GM18505 (cell line): ENCODE measurements around the gene MED27.

Experiments used
- ATAC-seq: cut with Tn5 transposase; IDR thresholded peaks from one replicate; pipeline ENCODE4 v1.9.1; 2021; ENCODE audit not compliant: unreplicated experiment
- POLR2A ChIP-seq: IDR thresholded peaks from 4 replicates; pipeline ENCODE4 v1.6.1; 2011; ENCODE audit warnings: borderline replicate concordance; ENCODE audit not compliant: insufficient read depth, insufficient read length; ENCODE audit errors: extremely low read depth

MED27 gene

DNA sequence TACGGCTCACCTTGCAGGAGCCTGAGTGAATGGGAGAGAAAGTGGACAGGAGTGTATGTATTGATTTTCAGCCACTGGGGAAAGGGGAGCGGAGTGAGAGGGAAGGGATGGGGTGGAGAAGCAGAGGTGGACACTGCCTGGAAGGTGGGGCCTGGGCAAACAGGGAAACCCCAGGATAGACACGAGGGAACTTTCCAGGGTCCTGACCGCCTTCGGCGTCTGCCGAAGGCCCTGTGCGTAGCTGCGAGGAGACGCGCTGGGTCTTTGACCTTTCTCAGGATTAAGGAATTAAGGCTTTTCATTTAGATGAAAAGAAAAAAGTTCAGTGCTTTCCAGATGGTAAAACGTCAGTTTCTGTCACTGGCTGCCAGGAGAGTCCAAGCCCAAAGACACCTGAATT lies 205.2 kb downstream of the MED27 start:
- no peak for TF ChIP-seq POLR2A
- ATAC-seq = no peak

DNA sequence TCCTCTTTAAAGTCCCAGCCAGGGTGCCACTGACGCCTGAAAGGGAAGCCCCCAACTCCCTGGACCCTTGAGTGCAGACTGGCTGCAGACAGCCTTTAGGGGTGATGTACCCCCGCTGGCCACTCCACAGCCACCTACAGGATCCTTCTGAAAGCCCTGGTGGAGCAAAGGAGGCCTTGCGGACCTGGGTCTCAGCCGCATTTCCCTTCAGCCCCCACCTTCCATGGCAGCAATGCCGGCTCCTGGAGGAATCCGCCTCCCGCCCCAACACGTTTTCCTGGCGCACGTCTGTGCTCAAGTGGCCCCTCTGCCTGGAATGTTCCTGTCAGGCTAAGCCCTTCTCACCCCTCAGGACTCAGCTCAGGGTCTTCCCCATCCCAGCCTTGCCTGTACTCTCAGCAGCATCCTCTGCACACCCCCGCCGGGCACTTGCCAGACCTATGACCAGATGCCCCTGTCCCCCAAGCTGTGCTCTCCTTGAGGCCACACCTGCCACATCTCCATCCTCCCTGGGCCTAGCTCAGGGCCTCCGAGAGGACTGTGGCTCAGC lies 205.7 kb downstream of the MED27 start:
- TF ChIP-seq POLR2A = no peak
- no peak for ATAC-seq

DNA sequence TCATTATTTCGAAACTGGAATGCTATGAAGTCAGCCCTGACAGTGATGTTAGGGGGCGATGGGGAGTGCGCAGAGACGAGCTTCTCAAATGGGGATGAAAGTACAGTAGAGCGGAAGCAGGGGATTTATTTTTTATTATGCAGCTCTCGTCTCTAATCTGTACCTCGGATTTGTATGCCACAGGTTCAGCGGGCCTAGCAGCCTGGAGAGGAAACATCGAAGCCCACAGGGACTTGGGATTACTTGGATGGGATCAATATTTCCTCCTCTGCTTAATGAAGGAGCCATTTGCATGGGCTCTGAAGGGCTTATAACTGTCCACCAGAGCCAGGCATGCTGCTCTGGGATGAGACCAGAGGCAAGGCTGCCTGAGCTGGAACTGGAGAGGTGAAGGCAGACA lies 206.3 kb downstream of the MED27 start:
- no peak for ATAC-seq
- no peak for TF ChIP-seq POLR2A

DNA sequence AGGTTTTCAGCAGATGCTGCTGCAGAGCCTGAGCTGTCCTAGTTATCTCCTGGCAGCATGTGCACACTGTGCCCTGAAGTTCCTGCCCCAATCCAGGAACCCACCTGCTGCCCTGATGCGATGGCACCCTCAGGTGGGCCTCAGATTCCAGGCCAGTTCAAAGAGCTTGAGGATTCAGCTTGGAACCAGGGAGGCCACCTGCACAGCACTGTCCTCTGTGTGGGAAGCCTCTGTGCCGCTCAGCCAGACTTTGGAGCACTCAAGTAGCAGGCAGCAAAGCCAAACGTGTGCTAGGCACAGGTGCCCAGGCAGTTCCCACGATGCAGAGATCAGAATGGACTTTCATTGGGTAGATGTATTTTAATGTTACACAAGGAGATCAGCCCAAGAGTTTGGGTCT lies 207.0 kb downstream of the MED27 start:
- TF ChIP-seq POLR2A = no peak

DNA sequence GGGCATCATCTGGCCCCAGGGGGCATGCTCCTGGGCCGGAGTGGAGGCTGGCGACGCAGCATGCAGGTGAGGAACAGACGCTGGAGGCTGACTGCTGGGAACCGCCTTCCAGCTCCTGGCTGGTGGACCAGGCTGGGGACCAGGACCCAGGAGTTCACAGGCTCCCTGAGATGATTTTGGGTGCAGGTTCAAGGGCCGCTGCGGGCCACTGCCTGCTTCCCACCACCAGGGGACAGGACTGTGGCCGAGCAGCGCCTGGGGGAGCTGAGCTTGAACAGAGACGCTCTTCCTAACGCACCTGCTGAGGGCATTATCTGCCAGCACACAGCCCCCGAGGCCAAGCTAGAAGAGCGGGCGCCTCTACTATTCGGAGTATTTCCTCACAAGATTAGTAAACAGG lies 207.7 kb downstream of the MED27 start:
- ATAC-seq = no peak

More for the DNA sequence above, 207.0 kb downstream of the MED27 start:
- no peak for ATAC-seq

DNA sequence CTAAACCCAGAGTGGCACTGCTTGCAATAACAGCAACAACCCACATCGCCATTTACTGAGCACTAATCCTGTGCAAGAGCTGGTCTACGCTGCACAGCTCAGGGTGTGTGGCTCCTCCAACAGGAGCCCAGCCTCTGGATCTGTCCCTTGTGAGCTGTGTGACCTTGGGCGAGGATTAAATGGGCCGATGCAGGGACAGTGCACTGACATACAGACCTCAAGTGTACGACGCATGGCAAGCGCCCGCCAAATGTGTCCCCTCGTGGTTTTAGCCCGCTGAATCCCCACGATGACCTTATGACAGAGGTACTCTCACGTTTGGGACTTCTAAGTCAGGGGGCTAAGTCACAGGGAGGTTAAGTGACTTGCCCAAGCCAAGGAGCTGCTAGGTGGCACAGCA lies 209.5 kb downstream of the MED27 start:
- no peak for TF ChIP-seq POLR2A
- ATAC-seq = no peak

More for the DNA sequence above, 207.7 kb downstream of the MED27 start:
- no peak for TF ChIP-seq POLR2A

DNA sequence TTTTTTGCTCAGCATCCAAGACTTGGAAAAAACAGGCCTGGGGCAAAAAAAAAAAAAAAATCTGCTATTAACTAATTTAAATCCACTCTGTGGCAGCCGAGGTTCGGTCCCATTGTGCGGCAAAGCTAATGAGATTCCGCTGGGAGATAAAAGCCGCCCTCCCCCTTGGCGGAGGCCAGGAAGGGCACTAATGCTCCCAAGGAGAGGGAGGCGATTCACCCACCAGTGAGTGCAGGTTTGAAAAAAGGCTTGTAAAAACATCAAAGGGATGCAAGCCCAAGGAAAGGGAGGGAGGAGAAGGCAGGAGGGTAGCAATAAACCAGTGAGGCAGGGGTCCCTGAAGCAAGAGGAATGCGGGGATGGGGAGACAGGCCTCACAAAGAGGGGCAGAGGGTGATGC lies 210.3 kb downstream of the MED27 start:
- no peak for ATAC-seq
- TF ChIP-seq POLR2A = no peak

DNA sequence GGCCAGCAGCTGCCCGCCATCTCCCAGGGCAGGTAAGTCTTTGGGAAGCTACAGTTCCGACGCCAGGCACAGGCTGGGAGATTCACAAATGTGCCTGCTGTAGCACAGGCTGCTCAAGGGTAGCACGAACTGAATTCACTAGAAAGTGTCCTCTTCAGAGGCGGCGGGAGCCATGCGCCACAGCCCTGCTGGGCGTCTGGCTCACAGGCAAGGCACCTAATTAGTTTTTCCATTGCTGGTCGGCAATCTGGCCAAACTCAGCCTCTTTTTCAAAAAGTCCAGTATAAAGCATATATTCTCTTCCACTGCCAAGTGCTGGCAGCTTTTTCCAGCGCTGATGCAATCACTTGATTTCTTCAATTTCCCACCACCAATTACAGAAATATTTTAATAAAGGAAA lies 210.9 kb downstream of the MED27 start:
- ATAC-seq = no peak
- no peak for TF ChIP-seq POLR2A

DNA sequence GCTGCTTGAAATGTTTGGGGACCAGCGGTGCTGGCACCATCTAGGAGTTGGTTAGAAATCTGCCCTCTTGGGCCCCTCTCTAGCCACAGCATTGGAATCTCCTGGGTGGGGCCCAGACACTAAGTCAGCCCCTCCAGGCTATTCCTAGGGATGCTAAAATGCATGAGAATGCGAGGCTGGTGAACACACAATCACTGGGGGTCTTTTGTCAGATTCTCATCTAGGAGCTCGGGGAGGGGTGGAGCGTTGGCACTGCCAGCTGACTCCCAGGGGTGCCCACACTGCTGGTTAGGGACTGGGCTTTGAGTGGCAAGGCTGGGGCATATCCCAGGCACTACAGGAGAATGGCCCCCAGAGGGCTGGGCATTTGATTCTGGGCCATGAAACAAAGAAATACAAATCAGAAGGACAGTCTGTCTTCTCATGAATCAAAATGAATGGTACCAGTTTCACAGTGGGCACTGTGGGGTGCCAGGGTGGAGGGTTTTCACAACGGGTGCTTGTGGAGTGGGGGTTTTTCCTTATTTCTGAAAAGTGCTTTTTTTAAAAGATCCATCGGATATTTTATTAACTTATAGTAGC lies 212.0 kb downstream of the MED27 start:
- no peak for ATAC-seq
- TF ChIP-seq POLR2A = no peak

DNA sequence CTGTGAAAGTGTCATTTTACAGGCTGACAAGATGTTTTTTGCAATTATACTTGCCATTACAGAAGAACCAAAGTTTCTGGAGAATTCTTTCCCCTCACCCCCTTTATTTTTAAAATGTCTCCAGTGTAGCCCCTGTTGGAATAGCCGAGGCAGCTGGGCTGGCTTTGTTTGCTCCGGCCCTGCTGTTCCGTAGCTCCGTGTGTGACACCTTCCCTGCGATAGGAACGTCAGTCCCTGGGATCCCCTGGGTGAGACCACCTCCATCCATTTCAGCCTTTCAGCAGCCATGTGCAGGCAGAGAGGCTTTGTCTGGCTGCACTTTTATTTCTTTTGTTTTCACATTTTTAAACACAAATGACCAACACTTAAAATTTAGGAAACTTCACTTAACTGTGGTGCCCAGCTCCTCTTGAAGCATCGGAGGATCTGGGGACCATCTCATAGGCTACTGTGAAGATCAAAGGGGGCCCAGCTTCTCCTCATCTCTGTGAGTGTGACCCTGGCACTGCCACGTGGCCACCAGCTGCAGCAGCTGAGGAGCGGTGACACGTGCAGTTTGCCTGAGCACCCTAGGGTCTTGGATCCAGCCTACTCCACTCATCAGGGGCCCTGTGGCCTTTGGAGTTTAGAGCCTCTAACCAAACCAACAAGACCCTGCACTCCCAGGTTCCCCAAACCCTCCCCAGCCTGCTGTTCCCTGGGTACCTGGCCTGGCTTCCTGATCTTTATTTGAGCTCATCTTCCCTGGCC lies 214.0 kb downstream of the MED27 start:
- no peak for ATAC-seq
- no peak for TF ChIP-seq POLR2A

DNA sequence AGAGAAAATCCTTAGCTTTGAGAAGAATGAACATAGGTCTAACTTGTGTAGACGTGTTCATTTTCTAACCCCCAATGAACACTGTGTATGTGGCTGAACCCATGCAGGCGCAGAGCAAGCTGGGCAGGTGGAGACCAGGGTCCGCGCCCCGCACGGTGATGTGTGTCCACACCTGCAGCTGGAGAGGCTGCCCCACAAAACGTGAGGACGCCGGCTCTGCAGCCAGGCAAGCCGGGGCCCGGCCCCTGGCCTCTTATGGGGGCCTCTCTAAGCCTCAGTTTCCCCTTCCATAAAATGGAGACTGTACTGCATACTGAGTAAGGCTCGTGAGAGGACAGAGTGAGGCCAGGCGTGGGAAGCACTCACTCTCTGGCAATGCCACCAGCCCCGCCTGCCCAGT lies 215.1 kb downstream of the MED27 start:
- ATAC-seq = no peak
- TF ChIP-seq POLR2A = no peak

DNA sequence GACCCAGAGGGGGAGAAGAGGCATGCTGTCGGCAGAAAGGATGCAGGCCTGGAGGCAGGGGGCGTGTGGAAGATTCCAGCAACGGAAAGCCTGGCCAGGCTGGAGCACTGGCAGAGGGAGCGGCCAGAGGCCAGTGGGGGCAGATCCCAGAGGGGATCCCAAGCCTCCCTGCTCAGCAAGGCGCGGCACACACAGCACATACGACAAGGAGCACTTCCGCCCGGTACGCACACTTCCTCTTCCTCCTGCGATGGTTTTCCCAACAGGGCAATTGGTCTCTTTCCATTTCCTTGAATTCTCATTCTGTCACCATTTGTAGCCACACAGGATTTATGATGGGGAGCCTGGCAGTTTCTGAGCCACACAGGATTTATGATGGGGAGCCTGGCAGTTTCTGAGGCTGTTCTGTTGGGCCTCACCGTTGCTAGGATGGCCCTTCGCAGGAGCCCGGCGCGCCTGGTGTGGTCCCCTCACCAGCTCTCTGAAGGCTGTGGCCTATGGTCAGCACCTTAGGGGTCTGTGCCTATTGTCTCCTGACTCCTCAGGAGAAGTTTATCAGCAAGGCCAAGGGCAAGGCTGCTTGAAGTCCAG lies 216.3 kb downstream of the MED27 start:
- no peak for TF ChIP-seq POLR2A
- no peak for ATAC-seq

DNA sequence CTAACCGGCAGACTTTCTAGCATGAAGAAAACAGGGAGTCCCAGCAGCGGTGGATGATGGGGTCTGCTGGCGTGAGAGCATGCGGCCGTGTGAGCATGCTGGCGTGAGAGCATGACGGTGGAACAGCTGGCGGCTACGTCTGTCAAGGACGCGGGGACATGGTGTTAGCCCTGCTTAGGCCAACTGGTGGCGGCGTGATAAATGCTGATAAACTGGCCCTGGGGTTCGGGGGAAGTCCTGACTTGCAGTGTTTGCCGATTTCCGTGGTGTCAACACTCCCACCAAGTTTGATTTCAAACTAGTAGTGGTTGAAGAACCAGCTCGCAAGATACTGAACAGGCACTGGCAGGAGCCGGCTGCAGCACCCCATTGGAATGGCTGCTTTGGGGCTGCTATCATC lies 217.4 kb downstream of the MED27 start:
- ATAC-seq = no peak
- no peak for TF ChIP-seq POLR2A

DNA sequence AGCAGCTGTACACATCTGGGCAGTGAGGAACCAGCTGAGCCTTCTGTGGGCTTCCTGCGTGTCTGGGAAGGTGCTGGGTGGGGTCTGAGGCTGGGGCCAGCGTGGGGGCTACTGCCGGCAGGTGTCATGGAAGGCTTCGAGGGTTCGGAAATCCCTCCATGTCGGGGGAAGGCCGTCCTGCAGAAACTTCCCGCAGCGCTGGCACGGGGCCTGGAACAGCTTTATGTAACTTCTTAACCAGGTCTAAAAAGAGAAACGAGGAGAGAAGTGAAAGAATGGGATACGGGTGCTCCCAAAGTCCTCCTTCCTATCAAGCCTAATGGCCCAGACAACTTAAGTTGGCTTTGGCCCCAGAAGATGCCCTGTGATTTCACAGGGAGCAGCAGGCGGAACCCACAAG lies 219.2 kb downstream of the MED27 start:
- ATAC-seq = no peak
- TF ChIP-seq POLR2A = no peak
